ENCODE data around the gene GOLPH3L. TPM values are rescaled to one million over a fixed set of nuclear protein-coding genes. Genes with fewer than 3 reads are reported as not detected.
"Not testable (repeated sequence)": the region's sequence is repeated elsewhere in the genome, so short reads cannot be mapped to it uniquely, and the experiment has no call there.

The GOLPH3L gene
- total and polyA plus RNA-seq, 8 donors: 13.2 to 33.4 (median 16.9) TPM

GRCh38 chr1:150720703-150721102, 23.7 kb upstream of the GOLPH3L start, which contains the start of gene HORMAD1:
Gene HORMAD1, minus strand, starts transcription at chr1:150720895. Its CDS starts 1,390 bp downstream, at chr1:150719505.
- intact Hi-C loops (cut with DNase I; ENCODE audit: low total_unique reads): no loop called here
- no peak for TF ChIP-seq EP300 (IDR thresholded peaks at IDR 0.05)
- no peak for TF ChIP-seq CTCF (IDR thresholded peaks at IDR 0.05)
- no peak for TF ChIP-seq POLR2AphosphoS5 (IDR thresholded peaks at IDR 0.05)
- TF ChIP-seq POLR2A (IDR thresholded peaks at IDR 0.05): no peak
- Histone ChIP-seq H3K27me3 (no peaks in the 10 kb centered on the region), H3K4me3 (no peak within 1 kb of the TSS), H3K9me3 (no peaks in the 10 kb centered on the region), H3K36me3 (no peaks in the 10 kb centered on the region), H3K27ac (no peak within 1 kb of the TSS), H3K4me1 (no peaks in the 10 kb centered on the region)
- no peak for DNase-seq
- 96 to 98% (median 97%) methylated on average over 24 of the region's 24 CpGs for WGBS, 5 donors

GRCh38 chr1:150720098-150720497, 23.1 kb upstream of the GOLPH3L start:
- Histone ChIP-seq H3K9me3 (no peaks in the 10 kb centered on the region), H3K27me3 (no peaks in the 10 kb centered on the region), H3K36me3 (no peaks in the 10 kb centered on the region), H3K4me3 (no peak overlapping the region), H3K4me1 (no peaks in the 10 kb centered on the region), H3K27ac (no peak overlapping the region)
- intact Hi-C loops (cut with DNase I; ENCODE audit: low total_unique reads): no loop called here
- DNase-seq: no peak
- WGBS, 5 donors: 95 to 98% (median 96%) methylated on average over 21 of the region's 21 CpGs
- TF ChIP-seq CTCF (IDR thresholded peaks at IDR 0.05): no peak
- no peak for TF ChIP-seq POLR2AphosphoS5 (IDR thresholded peaks at IDR 0.05)
- TF ChIP-seq EP300 (IDR thresholded peaks at IDR 0.05): no peak
- TF ChIP-seq POLR2A (IDR thresholded peaks at IDR 0.05): no peak

- DNase-seq: no peak
- Histone ChIP-seq H3K27ac (no peak overlapping the region), H3K27me3 (no peaks in the 10 kb centered on the region), H3K36me3 (no peaks in the 10 kb centered on the region), H3K4me3 (no peak overlapping the region), H3K4me1 (no peaks in the 10 kb centered on the region), H3K9me3 (no peaks in the 10 kb centered on the region)
- WGBS, 5 donors: 79 to 84% (median 82%) methylated on average over 11 of the region's 11 CpGs
- intact Hi-C loops (cut with DNase I; ENCODE audit: low total_unique reads): no loop called here
- TF ChIP-seq CTCF (IDR thresholded peaks at IDR 0.05): no peak
These were observed 21.4 kb upstream of the GOLPH3L start for GRCh38 chr1:150718225-150718891.

- H3K4me3 ChIP-seq; H3K9me3 ChIP-seq; H3K27me3 ChIP-seq; DNase-seq; H3K36me3 ChIP-seq; H3K27ac ChIP-seq; H3K4me1 ChIP-seq; intact Hi-C loops (cut with DNase I; ENCODE audit: low total_unique reads): not testable (repeated sequence)
- WGBS, 5 donors: 67 to 86% (median 71%) methylated on average over 1 of the region's 1 CpG
These were observed 12.1 kb upstream of the GOLPH3L start for GRCh38 chr1:150709031-150709430.

GRCh38 chr1:150708595-150708994, 11.6 kb upstream of the GOLPH3L start:
- Histone ChIP-seq H3K9me3 (no peaks in the 10 kb centered on the region), H3K4me3 (no peak overlapping the region), H3K27me3 (no peaks in the 10 kb centered on the region), H3K36me3 (no peaks in the 10 kb centered on the region), H3K27ac (no peak overlapping the region), H3K4me1 (no peaks in the 10 kb centered on the region)
- WGBS, 5 donors: 85 to 94% (median 91%) methylated on average over 2 of the region's 2 CpGs
- TF ChIP-seq POLR2AphosphoS5 (IDR thresholded peaks at IDR 0.05): no peak
- TF ChIP-seq EP300 (IDR thresholded peaks at IDR 0.05): no peak
- no peak for DNase-seq
- intact Hi-C loops (cut with DNase I; ENCODE audit: low total_unique reads): no loop called here
